ENCODE measurements around the gene DCST1. TPM values are rescaled to one million over a fixed set of nuclear protein-coding genes. Genes with fewer than 3 reads are reported as not detected.

Gene DCST1
- total and polyA plus RNA-seq, 2 of the 13 experiments (the other 11 are each of a cell fraction or from before 2014, with no cell fraction given) = 0.04 TPM; not detected in 1

GRCh38 chr1:154999571-155000410 is 33.8 kb upstream of the DCST1 start (continued):
- TF ChIP-seq PRDM10 (CRISPR knock-in tag; IDR thresholded peaks at IDR 0.05; ENCODE audit: low read depth) = 0 out of 2 replicates have a peak, but pooled peaks have one; percentile 33
- no peak for TF ChIP-seq POGZ (CRISPR knock-in tag; IDR thresholded peaks at IDR 0.05)
- TF ChIP-seq NFATC3 (CRISPR knock-in tag; IDR thresholded peaks at IDR 0.05) = no peak; the same call in 1 of the 2 replicates
- TF ChIP-seq ZMYM4 (CRISPR knock-in tag; IDR thresholded peaks at IDR 0.05) = no peak
- no peak for TF ChIP-seq ZNF629 (CRISPR knock-in tag; conservative IDR thresholded peaks at IDR 0.05)
- TF ChIP-seq ZNF589 (CRISPR knock-in tag; conservative IDR thresholded peaks at IDR 0.05) = no peak
- peak; percentile 43 for TF ChIP-seq AGO2 (optimal IDR thresholded peaks at IDR 0.05; ENCODE audit: low read depth, low read length)
- TF ChIP-seq TP53 (CRISPR knock-in tag; conservative IDR thresholded peaks at IDR 0.05) = no peak; the same call in 1 of the 2 replicates
- no peak for TF ChIP-seq TRAFD1 (CRISPR knock-in tag; IDR thresholded peaks at IDR 0.05; ENCODE audit: borderline replicate concordance)
- no peak for TF ChIP-seq RAD21 (CRISPR knock-in tag; IDR thresholded peaks at IDR 0.05)
- no peak for TF ChIP-seq TOE1 (CRISPR knock-in tag; IDR thresholded peaks at IDR 0.05)
- TF ChIP-seq ZNF724P (CRISPR knock-in tag; IDR thresholded peaks at IDR 0.05; ENCODE audit: borderline replicate concordance) = 0 out of 2 replicates have a peak, but pooled peaks have one; percentile 16
- no peak for TF ChIP-seq ZBTB8A (CRISPR knock-in tag; IDR thresholded peaks at IDR 0.05; ENCODE audit: borderline replicate concordance, low read depth)
- no peak; the same call in 1 of the 2 replicates for TF ChIP-seq ZSCAN25 (CRISPR knock-in tag; IDR thresholded peaks at IDR 0.05)
- TF ChIP-seq UBTF (CRISPR knock-in tag; IDR thresholded peaks at IDR 0.05) = peak; percentile 28; the same call in 1 of the 2 replicates
- TF ChIP-seq, protein P1, sequence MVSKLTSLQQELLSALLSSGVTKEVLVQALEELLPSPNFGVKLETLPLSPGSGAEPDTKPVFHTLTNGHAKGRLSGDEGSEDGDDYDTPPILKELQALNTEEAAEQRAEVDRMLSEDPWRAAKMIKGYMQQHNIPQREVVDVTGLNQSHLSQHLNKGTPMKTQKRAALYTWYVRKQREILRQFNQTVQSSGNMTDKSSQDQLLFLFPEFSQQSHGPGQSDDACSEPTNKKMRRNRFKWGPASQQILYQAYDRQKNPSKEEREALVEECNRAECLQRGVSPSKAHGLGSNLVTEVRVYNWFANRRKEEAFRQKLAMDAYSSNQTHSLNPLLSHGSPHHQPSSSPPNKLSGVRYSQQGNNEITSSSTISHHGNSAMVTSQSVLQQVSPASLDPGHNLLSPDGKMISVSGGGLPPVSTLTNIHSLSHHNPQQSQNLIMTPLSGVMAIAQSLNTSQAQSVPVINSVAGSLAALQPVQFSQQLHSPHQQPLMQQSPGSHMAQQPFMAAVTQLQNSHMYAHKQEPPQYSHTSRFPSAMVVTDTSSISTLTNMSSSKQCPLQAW (CRISPR knock-in tag; IDR thresholded peaks at IDR 0.05) = peak; percentile 63; the same call in 1 of the 2 replicates
